ENCODE measurements around the gene STIM2.

STIM2 gene

GRCh38 chr4:26935397-26935796, 74.8 kb downstream of the STIM2 start:
- DNase-seq (ENCODE audit: insufficient read length, low spot score) (no peak), FAIRE-seq (no peak)
- TF ChIP-seq PAX5 (IDR thresholded peaks at IDR 0.05; ENCODE audit: insufficient read depth, low read length, severe bottlenecking) (no peak), POLR2A (IDR thresholded peaks at IDR 0.05; ENCODE audit: low read depth, low read length) (no peak), SPI1 (IDR thresholded peaks at IDR 0.05; ENCODE audit: low read depth, low read length) (no peak), POLR2AphosphoS5 (IDR thresholded peaks at IDR 0.05; ENCODE audit: low read depth, low read length) (no peak), POU2F2 (IDR thresholded peaks at IDR 0.05; ENCODE audit: low read depth, low read length) (no peak), TAF1 (IDR thresholded peaks at IDR 0.05; ENCODE audit: low read depth, low read length) (no peak)

- DNase-seq (ENCODE audit: insufficient read length, low spot score) (no peak), FAIRE-seq (peak; percentile 26)
Observed at GRCh38 chr4:26936284-26937065, 75.8 kb downstream of the STIM2 start.

GRCh38 chr4:26937139-26937538, 76.5 kb downstream of the STIM2 start:
- peak; percentile 59 for FAIRE-seq
- peak; percentile 93 for TF ChIP-seq SPI1 (IDR thresholded peaks at IDR 0.05; ENCODE audit: low read depth, low read length)
- TF ChIP-seq POU2F2 (IDR thresholded peaks at IDR 0.05; ENCODE audit: low read depth, low read length): no peak
- no peak for DNase-seq (ENCODE audit: insufficient read length, low spot score)

More at GRCh38 chr4:26936284-26937065, 75.8 kb downstream of the STIM2 start:
- TF ChIP-seq POLR2AphosphoS5 (IDR thresholded peaks at IDR 0.05; ENCODE audit: low read depth, low read length) (no peak), POLR2A (IDR thresholded peaks at IDR 0.05; ENCODE audit: low read depth, low read length) (no peak), SPI1 (IDR thresholded peaks at IDR 0.05; ENCODE audit: low read depth, low read length) (no peak), POU2F2 (IDR thresholded peaks at IDR 0.05; ENCODE audit: low read depth, low read length) (no peak), PAX5 (IDR thresholded peaks at IDR 0.05; ENCODE audit: insufficient read depth, low read length, severe bottlenecking) (no peak), TAF1 (IDR thresholded peaks at IDR 0.05; ENCODE audit: low read depth, low read length) (no peak)

- TF ChIP-seq SPI1 (IDR thresholded peaks at IDR 0.05; ENCODE audit: low read depth, low read length) (no peak), PAX5 (IDR thresholded peaks at IDR 0.05; ENCODE audit: insufficient read depth, low read length, severe bottlenecking) (no peak), POLR2A (IDR thresholded peaks at IDR 0.05; ENCODE audit: low read depth, low read length) (no peak), POLR2AphosphoS5 (IDR thresholded peaks at IDR 0.05; ENCODE audit: low read depth, low read length) (no peak), TAF1 (IDR thresholded peaks at IDR 0.05; ENCODE audit: low read depth, low read length) (no peak), POU2F2 (IDR thresholded peaks at IDR 0.05; ENCODE audit: low read depth, low read length) (no peak)
- FAIRE-seq (peak; percentile 78), DNase-seq (ENCODE audit: insufficient read length, low spot score) (no peak)
Observed at GRCh38 chr4:26937567-26937966, 76.9 kb downstream of the STIM2 start.

DNA sequence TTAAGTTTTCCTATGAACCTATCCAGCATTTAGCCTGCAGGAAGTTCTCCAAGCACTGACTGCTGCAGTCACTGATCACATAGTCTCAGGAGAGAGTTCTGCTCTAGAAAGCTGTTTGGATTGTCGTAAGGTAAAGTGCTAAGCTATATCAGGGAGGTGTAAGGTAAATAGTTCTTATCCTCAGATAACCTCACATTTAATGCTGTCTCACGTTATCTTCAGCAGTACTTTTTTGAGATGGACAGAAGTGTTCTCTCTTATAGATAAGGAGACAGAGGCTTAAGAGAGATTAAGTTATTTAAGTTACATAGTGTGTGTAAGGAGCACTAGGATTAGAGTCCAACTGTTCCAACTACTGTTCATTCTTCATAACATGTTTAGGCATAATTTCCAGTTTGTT, 77.9 kb downstream of the STIM2 start:
- FAIRE-seq (no peak), DNase-seq (ENCODE audit: insufficient read length, low spot score) (no peak)
- TF ChIP-seq POLR2A (IDR thresholded peaks at IDR 0.05; ENCODE audit: low read depth, low read length): no peak
- TF ChIP-seq POU2F2 (IDR thresholded peaks at IDR 0.05; ENCODE audit: low read depth, low read length): no peak
- TF ChIP-seq POLR2AphosphoS5 (IDR thresholded peaks at IDR 0.05; ENCODE audit: low read depth, low read length): no peak
- no peak for TF ChIP-seq PAX5 (IDR thresholded peaks at IDR 0.05; ENCODE audit: insufficient read depth, low read length, severe bottlenecking)
- TF ChIP-seq TAF1 (IDR thresholded peaks at IDR 0.05; ENCODE audit: low read depth, low read length): no peak
- no peak for TF ChIP-seq SPI1 (IDR thresholded peaks at IDR 0.05; ENCODE audit: low read depth, low read length)

GRCh38 chr4:26941951-26942350, 81.3 kb downstream of the STIM2 start:
- FAIRE-seq: no peak
- no peak for DNase-seq (ENCODE audit: insufficient read length, low spot score)
- TF ChIP-seq TAF1 (IDR thresholded peaks at IDR 0.05; ENCODE audit: low read depth, low read length) (no peak), POU2F2 (IDR thresholded peaks at IDR 0.05; ENCODE audit: low read depth, low read length) (no peak), POLR2A (IDR thresholded peaks at IDR 0.05; ENCODE audit: low read depth, low read length) (no peak), PAX5 (IDR thresholded peaks at IDR 0.05; ENCODE audit: insufficient read depth, low read length, severe bottlenecking) (no peak), POLR2AphosphoS5 (IDR thresholded peaks at IDR 0.05; ENCODE audit: low read depth, low read length) (no peak), SPI1 (IDR thresholded peaks at IDR 0.05; ENCODE audit: low read depth, low read length) (no peak)

DNA sequence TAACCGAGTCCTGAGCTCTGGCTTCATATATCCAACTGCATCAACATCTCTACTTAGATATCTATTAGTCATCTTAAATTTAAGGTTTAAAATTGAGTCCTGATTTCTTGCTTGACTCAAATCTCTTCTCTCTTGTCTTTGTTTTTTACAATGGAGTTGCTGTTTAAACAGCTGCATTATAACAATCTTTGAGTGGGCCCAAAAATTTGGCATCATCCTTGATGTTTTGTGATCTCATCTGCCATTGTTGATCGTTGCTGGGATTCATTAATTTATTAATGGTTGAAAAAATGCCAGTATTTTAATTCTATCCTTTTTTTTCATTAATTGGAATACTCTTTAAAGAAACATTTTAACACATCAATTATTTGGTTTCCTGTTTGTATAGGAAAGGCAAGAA, 82.2 kb downstream of the STIM2 start:
- TF ChIP-seq POU2F2 (IDR thresholded peaks at IDR 0.05; ENCODE audit: low read depth, low read length) (no peak), POLR2AphosphoS5 (IDR thresholded peaks at IDR 0.05; ENCODE audit: low read depth, low read length) (no peak), POLR2A (IDR thresholded peaks at IDR 0.05; ENCODE audit: low read depth, low read length) (no peak), PAX5 (IDR thresholded peaks at IDR 0.05; ENCODE audit: insufficient read depth, low read length, severe bottlenecking) (no peak), SPI1 (IDR thresholded peaks at IDR 0.05; ENCODE audit: low read depth, low read length) (no peak), TAF1 (IDR thresholded peaks at IDR 0.05; ENCODE audit: low read depth, low read length) (no peak)
- DNase-seq (ENCODE audit: insufficient read length, low spot score) (no peak), FAIRE-seq (no peak)

DNA sequence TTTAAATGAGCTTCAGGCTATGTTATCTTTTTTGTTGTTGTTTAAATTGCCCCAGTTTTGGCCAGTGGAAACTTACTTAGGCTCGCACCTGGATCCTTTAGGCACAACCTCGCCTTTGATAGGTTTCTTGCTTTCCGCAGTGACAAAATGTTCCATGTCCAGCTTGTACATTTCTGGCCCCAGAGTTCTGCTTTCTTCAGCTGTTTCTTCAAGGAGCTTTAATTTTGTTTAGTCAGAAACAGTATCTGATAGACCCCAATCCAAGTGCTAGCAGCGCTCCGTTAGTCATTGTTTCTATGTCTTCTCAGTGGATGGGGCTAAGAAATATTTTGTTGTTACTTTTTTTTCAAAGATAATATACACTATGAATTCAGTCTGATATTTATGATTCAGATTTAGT, 82.8 kb downstream of the STIM2 start:
- TF ChIP-seq SPI1 (IDR thresholded peaks at IDR 0.05; ENCODE audit: low read depth, low read length) (no peak), POU2F2 (IDR thresholded peaks at IDR 0.05; ENCODE audit: low read depth, low read length) (no peak), POLR2A (IDR thresholded peaks at IDR 0.05; ENCODE audit: low read depth, low read length) (no peak), PAX5 (IDR thresholded peaks at IDR 0.05; ENCODE audit: insufficient read depth, low read length, severe bottlenecking) (no peak), POLR2AphosphoS5 (IDR thresholded peaks at IDR 0.05; ENCODE audit: low read depth, low read length) (no peak), TAF1 (IDR thresholded peaks at IDR 0.05; ENCODE audit: low read depth, low read length) (no peak)
- no peak for FAIRE-seq
- no peak for DNase-seq (ENCODE audit: insufficient read length, low spot score)

- peak; percentile 66 for FAIRE-seq
- TF ChIP-seq POLR2AphosphoS5 (IDR thresholded peaks at IDR 0.05; ENCODE audit: low read depth, low read length): no peak
- TF ChIP-seq SPI1 (IDR thresholded peaks at IDR 0.05; ENCODE audit: low read depth, low read length): no peak
- TF ChIP-seq TAF1 (IDR thresholded peaks at IDR 0.05; ENCODE audit: low read depth, low read length): no peak
- TF ChIP-seq POLR2A (IDR thresholded peaks at IDR 0.05; ENCODE audit: low read depth, low read length): no peak
- TF ChIP-seq POU2F2 (IDR thresholded peaks at IDR 0.05; ENCODE audit: low read depth, low read length): no peak
- no peak for TF ChIP-seq PAX5 (IDR thresholded peaks at IDR 0.05; ENCODE audit: insufficient read depth, low read length, severe bottlenecking)
- DNase-seq (ENCODE audit: insufficient read length, low spot score): no peak
Observed at GRCh38 chr4:26945794-26946193, 85.2 kb downstream of the STIM2 start.

All from GM12891 (cell line).